Stimulated activated CD8-positive, alpha-beta memory T cell treated with anti-CD3 and anti-CD28 coated beads, Interleukin-15, amount 100 ng/mL, for 1 hour (primary cell): ENCODE measurements around the gene SYNGR3.
A peak's percentile ranks its signal among the peaks of the same experiment; 100 is the strongest.

Experiments used
- DNase-seq: peaks from one replicate; pipeline ENCODE4 v3.0.0-alpha.2; 2020; ENCODE audit warnings: low read depth

Gene SYNGR3

DNA sequence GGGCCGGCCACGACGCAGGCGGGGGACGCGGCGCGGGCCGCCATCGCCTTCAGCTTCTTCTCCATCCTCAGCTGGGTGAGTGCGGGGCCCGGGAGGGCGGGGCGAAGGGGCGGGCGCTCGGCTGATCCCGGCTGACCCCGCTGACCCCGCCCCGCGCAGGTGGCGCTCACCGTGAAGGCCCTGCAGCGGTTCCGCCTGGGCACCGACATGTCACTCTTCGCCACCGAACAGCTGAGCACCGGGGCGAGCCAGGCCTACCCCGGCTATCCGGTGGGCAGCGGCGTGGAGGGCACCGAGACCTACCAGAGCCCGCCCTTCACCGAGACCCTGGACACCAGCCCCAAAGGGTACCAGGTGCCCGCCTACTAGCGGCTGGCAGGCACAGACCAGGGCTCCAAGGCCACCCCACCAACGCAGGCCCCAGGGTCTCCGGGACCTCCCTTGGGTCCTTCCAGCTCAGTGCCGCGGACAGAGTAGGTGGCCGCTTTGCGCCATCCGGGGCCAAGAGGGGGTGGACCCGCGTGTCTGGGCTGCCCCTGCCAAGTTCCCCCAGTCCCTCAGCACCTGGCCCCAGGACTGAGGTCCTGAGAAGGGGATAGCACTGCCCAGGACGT, 3.0 kb downstream of the SYNGR3 start:
- DNase-seq, result no peak

DNA sequence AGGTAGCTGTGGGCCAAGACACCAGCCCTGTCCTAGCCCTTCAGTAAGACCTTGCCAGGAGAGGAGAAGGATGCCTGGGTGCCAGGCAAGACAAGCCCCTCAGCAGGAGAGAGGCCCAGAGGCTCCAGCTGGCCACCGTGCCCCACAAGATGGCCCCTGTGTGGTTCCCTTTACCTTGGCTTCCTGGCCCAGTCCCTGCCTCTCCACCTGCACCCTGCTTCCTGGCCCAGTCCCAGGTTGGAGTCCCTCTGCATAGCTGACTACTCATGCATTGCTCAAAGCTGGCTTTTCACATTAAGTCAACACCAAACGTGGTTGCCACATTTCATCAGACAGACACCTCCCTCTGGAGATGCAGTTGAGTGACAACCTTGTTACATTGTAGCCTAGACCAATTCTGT, 4.0 kb downstream of the SYNGR3 start:
- no peak for DNase-seq

DNA sequence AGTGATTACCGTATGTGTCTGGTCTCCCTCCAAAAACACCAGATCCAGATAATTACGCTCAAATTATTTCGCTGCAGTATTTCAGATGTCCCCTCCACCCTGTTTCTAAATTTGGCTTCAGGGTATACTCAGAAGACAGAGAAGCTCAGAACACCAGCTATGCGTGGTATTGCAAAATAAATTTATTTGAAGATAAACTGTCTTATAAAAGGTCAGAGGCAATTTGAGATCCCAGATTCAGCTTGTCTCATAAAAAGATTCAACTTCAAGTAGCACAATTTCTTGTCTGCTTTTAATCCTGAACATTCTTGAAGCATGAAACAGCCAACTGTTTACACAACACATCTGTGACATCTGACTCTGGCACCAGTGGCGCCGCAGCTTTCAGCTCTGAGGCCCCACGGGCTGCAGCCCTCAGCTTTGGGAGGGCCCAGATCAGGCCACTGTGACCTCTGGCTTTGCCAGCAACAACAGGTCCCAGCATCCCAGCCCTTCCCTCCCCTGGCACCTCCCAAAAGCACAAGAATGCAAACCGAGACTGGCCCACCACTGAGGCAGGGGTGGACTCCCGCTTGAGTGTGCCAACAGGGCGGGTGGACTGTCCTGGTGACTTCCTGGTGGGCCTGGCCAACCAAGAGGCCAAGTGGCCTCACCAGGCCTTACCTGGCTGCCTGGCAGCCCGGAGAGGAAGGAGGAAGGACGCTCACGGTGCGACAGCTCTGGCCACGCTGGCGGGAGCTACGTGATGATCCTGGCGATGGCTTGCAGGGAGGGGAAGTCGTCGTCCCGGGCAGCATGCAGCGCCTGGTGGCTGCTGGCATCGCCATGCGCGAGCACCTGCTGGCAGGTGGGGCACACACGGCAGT, 8.0 kb downstream of the SYNGR3 start:
- DNase-seq, result no peak

DNA sequence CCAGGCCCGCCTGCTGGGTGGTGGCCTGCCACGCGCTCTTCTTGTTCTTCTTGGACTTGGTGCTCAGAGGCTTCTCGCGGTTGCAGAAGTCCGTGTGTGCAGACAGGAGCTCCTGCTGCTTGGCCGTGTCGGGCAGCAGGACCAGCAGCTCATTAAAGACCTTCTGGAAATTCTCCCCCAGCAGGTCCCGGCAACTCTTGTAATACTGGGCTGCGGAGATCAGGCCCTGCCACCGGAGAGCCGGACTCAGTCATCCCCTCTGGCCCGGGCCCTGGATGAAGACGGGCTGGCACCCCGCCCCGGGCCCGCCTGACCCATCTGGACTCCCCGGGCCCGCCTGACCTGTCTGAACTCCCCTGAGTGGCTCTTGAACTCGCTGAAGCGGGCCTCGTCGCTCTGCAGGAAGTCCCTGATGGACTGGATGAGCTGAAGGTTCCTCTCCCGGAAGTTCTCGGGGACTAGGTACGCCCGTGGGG, 8.6 kb downstream of the SYNGR3 start:
- DNase-seq, result no peak

DNA sequence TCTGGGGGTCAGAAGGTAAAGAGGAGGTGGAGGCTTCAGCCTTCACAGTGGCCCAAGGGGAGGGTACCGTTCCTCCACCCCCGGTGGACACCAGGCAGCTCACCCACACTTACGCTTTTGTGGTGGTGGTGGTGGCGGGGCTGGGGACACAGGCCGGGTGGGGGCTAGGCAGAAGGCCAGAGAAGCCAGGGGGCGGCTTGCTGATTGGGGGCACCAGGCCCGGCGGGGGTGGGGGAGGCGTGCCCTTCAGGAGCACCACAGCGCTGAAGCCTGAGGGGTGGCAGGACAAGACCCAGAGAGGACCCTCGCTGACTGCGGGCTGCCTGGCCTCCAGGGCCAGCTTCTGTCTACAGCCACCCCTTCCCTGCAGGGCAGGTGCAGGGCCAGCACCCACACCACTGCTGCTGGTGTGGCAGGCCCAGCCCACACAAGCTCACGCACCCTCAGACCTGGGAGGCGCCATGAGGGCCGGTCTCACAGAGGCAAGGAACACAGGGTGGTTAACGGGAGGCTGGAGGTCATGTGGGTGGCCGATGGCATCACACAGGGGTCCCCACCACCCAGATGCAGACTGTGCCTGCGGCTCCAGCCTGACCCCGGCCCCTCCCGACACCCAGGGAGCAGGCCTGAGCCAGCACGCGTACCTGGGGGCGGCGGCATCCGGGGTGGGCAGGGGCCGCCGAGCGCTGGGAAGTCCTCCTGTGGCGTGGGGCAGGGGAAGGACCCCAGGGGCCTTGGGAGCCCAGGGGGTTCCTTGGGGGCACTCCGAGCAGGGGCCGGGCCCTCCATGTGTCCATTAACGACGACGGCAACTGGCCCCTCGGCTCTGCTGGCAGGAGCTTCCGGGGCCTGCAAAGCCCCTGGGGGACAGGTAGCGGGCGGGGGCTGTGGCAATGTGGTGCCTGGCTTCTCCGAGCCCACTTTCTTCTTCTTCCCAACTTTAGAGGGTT, 9.4 kb downstream of the SYNGR3 start:
- no peak for DNase-seq

DNA sequence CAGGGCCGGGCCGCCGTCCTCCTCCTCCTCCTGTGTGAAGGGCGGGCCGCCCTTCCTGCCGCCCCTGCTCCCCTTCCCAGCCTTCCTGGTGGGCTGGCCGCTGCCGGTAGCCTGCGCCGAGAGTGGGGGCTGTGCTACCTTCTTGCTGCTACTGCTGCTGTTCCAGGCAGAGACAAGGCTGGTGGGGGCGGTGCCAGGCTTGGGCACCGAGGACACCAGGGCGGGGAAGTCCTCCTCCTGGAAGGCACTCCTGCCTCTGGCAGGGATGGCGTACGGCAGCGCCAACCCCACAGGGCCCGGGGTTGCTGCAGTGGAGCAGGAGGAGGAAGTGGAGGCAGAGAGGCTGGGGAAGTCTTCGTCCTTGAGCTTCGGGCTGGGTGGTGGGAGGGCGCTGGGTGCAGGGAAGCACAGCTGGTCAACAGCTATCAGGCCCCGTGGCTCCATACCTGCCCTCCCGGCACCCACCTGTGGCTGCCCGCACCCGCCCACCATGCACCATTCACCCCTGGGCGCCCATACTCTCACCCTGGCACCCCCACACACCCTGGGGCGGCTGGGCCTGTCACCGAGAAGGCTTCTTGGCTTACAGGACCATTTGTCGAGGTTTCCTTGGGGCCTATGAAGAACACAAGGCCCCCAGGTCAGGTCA, 10.2 kb downstream of the SYNGR3 start:
- no peak for DNase-seq

DNA sequence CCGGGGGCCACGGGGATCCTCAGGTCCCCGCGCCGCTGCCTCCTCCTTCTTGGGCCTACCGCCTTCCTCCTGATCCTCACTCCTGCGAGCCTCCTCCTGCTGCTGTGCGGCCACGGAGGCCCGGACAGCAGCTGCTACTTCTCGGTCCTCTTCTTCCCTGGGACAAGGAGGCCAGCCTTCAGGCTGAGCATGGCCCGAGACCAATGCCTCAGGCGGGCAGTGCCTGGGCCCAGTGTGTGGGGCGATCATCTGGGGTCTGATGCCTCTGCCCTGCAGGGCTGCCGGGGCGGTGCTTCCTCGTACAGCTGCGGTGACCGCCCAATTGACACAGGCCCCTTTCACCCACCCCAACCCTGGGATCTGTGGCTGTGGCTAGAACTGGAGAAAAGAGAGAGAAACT, 11.3 kb downstream of the SYNGR3 start:
- no peak for DNase-seq

DNA sequence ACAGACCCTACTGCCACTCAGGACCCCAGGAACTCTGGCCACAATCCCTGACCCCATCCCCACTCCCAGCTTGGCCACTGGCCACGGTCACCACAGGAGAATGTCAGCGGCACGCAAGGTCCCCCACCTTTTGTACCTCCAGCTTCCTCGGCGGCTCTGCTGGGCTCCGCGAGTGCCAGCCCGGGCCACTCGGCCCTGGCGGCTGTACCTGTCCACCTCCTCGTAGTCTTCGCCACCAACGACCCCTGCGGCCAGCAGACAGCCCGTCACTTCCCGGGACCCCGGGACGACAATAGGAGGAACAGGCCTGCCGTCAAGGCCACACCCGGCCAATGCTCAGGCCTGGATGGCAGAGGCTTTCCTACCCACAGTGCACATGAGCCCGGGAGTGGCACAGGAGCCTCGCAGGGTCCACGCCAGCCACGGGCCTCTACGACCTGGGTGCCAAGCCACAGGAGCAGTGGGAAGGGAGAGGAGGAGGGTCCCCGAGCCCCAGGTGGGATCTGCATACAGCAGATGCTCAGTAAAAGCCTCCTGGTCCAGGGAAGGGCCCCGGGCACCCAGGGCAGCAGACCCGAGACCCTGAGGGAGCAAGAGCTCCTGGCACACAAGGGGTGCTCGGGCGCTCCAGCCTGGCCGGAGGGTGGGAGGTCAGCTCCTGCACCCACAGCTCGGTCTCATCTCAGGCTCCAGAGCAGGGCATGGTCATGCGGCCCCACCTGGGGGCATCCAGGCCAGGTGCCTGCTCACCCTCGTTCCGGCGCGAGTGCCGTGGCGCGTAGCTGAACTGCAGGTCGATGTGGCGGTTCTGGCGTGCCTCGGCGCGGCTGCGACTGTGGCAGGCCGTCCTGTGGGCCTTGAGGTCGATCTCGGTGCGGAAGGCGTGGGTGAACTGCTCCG, 11.9 kb downstream of the SYNGR3 start:
- DNase-seq, result no peak

DNA sequence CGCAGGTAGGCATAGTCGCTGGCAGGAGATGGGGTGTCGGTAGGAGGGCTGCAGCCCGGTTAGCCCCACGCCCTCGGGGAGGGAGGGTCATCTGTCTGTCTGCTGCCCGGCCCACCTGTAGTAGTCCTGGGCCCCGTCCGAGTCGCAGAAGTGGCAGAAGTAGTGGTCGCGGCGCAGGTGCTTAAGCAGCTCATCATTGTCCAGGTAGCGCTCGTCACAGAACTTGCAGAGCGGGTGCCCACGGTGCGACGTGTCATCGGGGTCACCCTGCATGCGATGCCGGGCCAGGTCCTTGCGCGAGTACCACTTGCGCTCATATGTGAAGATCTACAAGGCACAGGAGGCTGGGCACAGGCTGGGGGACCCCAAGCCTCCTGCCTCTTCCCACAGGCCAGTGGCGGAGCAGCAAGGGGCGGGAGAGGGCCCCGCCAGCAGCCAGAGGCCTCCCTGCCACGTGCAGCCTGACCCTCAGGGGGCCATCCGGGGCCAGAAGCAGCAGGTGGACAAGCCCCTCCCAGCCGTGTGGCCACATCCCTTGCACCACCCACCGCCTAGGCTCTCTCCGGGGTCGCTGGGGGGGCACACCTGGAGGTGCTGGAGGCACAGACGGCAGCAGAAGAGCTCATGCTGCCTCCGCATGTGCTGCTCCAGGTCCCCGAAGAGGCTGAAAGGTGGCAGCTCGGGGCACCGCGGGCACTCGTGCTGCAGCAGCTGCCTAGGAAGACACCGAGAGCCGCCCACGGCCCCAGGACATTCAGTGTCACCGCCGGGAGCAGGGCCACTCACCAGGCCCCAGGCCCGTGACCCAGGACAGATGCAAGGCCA, 12.8 kb downstream of the SYNGR3 start:
- DNase-seq, result no peak

DNA sequence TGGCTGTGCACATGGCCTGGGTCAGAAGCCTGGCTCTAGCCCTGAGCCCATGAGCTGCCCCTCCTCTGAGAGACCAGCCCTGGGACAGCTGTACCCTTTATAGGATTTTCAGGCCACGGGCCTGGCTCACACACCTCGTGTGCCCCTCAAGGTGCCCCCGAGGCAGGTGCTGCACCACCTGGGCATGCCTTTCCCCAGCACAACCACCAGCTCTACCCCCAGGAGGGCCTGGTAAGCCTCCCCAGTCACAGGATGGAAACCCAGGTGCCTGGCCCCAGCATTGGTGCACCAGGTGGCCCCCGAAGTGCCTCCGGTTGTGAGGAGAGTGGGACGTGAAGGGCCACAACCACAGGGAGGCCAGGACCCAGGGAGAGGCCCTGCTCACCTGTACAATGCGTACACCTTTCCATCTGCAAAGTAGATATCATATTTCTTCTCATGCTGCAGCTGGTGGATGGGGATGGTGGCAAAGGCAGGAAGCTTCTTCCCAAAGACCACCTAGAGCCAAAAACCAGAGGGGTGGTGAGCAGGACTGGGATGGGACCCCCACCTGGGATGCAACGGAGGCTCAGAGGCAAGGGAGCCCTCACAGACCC, 13.6 kb downstream of the SYNGR3 start:
- DNase-seq, result no peak

DNA sequence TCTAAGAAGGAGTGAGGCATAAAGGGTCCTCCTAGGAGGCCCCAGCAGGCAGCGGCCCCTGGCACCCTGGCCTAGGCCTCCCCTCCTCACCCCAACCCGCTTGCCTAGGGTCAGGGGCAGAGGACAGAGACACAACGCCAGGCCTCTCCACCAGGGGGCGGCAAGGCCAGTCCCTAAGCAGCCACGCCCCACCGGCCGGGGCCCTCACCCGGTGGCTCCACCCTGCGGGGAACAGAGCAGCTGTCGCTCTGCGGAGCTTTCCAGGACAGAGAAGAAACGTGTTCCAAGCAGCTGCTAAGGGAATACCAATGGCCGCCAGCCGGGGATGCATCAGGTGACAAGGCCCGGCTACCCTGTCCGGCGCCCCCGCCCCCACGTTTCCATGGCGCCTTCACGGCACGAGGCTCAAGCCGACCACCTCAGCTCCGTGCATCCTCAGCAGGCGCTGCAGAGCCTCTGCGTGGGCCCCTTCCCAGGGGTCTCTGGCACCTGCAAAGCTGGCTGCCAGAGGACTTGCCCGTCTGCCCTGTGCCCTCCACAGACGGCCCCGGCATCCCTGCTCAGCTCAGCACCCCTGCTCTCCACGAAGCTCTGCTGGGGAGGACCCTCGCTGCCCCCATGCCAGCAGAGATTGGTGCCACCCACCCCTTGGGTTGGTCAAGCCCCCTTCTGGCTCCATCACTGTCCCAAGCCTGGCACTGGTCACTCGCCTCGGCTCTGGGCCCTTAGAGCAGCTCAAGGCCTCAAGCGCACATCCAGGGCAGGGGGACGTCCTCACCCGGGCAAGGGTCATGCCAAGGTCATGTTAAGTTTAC, 14.3 kb downstream of the SYNGR3 start:
- peak; percentile 65 for DNase-seq

DNA sequence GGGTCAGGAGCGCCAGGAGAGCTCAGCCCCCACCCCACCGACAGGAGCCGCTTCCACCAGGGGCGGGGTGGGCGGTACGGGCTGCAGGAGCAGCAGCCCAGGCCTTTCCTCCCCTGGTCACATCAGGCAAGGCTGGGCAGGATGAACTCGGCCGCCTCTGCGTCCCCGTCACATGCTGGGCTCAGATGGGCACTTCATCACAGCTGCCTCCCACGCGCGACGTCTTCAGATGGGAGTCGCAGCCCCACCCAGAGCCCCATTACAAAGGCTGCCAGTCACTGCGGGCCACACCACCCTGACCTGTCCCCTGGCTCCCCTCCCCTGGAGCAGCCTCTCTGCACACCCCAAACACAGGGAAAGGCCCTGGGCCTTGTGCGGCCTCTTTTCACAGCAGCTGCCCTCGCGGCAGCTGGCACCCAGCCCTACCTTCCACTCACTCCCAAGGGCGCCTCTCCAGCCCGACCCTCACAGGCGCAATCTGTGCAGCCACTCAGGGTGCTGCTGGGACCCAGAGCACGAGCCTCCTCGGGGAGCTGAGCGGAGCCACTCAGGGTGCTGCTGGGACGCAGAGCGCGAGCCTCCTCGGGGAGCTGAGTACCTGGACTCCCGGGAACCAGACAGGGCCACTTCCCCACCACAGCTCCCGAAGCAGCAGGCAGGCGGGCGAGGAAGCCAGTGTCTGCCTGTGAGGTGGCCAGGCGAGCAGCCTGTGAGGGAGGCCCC, 15.2 kb downstream of the SYNGR3 start:
- DNase-seq, result no peak

DNA sequence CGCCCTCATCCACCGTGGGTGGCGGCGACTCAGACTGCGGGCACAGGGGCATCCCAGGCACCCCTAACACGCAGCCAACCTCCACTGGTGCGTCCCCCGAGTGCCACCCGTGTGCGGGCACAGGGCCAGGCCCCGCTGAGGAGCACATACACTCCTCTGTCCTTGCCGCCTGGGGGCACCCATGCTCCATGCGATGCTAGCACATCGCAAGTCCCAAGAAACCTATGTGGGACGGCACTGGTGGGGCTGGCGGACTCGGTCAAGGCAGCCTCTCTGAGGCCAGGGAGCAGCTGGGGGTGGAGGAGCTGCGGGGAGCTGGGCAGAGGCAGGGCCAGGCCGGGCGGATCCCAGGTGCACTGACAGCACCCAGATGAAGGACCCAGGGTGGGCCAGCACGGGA, 15.9 kb downstream of the SYNGR3 start:
- DNase-seq, result no peak

DNA sequence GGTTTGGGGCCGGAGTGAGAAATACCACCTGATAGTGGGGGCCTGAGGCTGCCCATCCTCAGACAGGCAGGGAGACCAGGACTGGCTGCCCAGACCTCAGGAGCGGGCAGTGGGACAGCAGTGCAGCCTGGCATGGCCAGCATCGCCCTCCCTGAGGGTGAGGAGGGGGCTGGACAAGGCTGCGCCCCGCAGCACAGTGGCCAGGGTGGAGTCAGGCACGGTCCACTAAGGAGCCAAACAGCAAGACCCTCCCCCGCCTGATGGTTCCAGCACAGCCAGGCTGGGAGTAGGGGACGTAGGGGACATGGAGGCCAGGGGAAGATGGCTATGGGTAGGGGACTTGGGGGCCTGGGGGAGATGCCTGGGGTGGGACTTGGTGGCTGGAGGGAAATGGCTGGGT, 16.5 kb downstream of the SYNGR3 start:
- no peak for DNase-seq

DNA sequence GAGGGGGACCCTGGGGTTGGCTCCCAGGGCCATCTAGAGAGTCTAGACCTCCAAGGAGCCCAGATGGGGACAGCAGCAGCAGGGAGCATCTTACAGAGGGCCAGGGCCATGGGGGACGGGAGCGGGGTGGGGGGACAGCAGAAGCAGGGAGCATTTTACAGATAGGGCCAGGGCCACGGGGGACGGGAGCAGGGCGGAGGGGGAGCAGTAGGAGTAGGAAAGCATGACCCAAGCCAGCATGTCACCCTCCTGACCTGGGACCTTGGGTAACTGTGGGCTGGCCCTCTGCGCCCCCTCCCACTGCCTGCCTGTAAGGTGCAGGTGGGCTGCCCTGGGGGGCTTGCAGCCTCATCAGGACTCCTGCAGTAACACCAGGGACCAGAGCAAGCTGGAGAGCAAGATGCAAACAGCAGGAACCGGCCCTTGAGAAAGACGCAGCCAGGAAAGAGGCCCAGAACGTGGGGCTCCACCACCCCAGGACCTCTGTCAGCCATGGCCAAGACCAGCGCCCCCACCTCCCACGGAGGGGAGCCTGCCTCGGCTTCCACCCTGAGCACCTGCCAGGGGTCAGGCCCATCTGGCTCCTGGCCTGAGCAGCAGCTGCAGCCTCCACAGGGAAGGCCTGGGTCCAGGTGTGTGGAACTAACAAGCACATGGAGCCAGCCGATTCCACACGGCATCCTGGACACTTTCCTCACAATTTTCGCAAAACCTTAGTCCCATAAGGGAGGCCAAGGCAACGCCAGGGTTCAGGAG, 17.5 kb downstream of the SYNGR3 start:
- DNase-seq, result no peak

DNA sequence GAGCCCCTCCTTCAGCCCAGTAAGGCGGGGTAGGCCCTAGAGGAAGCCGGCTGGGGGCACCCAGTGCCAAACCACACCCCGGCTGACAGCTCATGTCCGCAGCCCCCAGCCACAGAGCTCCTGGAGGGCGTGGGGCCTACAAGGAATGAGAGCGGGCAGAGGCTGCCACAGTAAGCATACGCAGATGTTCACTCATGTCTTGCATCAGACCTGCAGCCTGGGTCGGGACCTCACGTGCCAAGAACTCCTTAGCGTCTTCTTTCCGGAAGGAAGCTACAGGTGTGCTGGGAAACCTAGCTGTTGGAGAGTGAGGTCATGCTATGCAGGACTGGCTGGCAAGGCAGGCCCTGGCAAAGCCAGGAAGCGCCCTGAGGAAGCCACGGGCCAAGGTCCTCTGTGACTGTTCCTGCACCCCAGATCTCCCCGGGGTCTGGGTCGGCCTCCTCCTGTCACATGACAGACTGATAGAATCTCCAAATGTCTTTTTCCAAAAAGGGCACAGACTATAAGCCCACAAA, 18.3 kb downstream of the SYNGR3 start:
- DNase-seq, result no peak

DNA sequence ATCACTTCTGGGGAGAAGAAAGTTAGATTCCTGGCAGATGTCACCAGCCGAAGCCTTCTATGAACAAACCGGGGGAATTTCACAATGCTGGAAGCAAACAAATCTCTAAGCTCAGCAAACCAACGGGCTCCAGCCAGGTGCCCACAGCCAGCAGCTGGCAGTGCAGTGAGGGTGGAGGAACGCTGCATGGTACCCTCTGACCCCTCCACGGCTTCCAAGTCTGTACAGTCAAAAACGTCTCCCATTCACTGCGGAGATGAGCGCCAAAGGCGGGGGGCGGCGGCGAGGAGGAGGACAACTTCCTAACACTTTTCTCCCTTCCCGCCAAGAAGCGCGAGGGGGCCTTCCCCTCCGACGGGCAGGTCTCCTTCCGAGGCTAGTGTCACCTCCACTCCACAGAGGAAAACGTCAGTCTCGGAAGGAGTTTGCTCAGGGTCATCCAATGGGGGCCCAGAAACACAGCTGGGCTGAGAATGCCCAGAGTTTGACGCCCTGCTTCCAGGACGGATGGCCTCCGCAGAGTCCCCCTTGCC, 18.9 kb downstream of the SYNGR3 start:
- no peak for DNase-seq
